Occipital lobe (tissue), 2 donors: ENCODE data around the gene METTL25. TPM values are rescaled to one million over a fixed set of nuclear protein-coding genes. Genes with fewer than 3 reads are reported as not detected.

Experiments used
- DNase-seq: peaks from one replicate; lab custom pipeline; 2025; lab: John Stamatoyannopoulos, UW
- total RNA-seq: library from RNA; depleted of rRNA; stranded (reverse); fragments of >200 nt; gene quantifications from one replicate; pipeline ENCODE4 v1.2.3, GENCODE V29; 2014

METTL25 gene
- total RNA-seq, 1 donor from 2014 or later = 35.6 TPM

GRCh38 chr12:82525616-82526015 is 167.3 kb downstream of the METTL25 start:
- no peak for DNase-seq

GRCh38 chr12:82527165-82527780 is 168.9 kb downstream of the METTL25 start:
- peak; percentile 49 for DNase-seq

Other genes starting within 250 kb of the METTL25 start
- 34.0 TPM for gene CCDC59, start 142 bp upstream of the METTL25 start, total RNA-seq